Activated CD4-positive, CD25-positive, alpha-beta regulatory T cell treated with anti-CD3 and anti-CD28 coated beads, Interleukin-2, amount 50 U/mL, for 16 hours (primary cell): Measurements from ENCODE around the gene GRIN2A.

Experiments
- DNase-seq: peaks from one replicate; pipeline ENCODE4 v3.0.0-alpha.2; 2020; ENCODE audit warnings: low read depth, low spot score

GRIN2A gene

DNA sequence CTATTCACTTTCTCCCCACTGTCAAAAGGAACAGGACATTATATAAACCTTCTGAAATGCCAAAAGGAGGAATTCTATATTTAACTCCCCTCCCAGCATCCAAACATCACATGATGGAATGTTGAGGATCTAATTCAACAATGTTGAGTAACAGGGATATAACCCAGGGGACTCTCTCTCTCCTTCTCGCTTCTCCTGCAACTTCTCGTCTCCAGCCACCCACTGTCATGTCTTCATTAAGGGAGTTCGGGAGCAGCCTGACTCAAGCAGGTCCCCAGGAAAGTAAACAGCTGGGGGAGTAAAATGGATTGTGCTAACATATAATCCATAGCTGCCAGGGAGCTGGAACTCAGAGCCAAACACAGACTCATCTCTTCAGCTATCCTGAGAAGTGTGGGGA, 51.7 kb downstream of the GRIN2A start:
- no peak for DNase-seq

DNA sequence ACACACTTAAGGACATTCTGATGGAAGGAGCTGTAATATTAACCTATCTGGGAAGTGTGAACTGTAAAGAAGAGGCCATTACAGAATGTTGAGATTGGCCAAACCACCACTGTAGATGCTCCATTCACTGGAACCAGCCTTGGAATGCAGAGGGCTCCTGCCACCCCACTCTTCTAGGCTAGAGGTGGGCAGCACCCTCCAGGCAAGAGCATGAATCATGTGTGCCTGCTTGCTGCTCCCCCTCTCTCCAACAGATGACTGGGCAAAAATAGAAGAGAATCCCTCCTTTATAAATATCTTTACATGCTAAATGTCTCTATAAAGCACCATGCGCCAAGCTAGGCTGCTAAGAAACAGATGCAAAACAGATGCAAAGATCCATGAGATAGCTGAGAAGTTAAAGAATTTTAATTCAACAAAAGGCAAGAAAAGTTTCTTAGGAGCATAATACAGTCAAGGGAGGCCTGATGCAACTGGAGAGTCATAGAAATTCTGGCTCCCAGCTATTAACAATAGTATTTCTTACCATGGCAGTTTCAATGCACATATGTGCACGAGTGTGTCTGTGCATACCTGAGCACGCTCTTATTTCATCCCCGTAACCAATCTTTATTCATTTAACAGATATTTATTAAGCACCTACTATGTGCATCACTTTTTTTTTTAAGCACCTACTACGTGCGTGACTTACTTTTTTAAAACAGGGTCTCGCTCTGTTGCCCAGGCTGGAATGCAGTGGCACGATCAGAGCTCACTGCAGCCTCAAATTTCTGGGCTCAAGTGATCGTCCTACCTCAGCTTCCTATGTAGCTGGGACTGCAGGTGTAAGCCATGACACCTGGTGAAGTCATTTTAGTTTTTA, 53.6 kb downstream of the GRIN2A start:
- DNase-seq, result no peak

- DNase-seq, result no peak
These were observed 55.5 kb downstream of the GRIN2A start for GRCh38 chr16:10126686-10127085.

GRCh38 chr16:10123141-10123540, 59.1 kb downstream of the GRIN2A start:
- no peak for DNase-seq

DNA sequence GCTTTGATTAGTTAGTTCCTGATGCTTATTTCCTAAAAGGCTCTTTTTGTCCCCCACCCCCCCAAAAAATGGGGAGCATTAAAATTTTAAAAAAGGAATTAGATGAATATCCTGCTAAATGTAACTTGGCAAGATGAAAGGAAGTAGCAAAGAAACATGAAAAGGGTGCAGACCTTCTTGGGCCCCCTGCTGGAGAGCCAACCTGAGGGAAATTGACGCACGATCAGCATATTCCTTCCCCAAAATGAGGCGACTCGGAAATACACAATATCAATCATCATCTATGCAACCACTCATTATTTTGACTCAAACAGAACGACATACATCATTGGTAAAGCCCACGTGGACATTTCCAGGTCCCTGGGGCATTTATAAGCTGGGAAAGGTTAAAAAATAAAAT, 59.7 kb downstream of the GRIN2A start:
- no peak for DNase-seq

GRCh38 chr16:10121897-10122425, 60.3 kb downstream of the GRIN2A start:
- DNase-seq, result no peak

DNA sequence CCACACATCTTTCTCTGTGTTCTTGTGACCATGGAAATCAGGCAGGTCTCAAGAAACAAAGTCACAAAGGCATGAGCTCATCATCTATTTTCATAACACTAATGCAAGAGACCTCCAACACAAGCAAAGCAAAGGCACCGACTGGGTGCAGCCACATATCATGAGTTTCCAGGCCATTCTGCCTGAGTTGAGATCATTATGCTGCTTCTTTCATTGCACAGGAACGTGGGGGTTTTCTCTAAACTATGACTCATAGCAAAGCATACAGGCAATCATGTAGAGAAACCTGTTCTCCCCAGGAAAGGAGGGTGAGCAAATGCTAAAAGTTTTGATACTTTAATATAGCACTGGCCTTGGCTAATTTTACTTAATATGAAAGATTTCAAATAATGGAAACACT, 60.7 kb downstream of the GRIN2A start:
- no peak for DNase-seq

- DNase-seq, result no peak
These were observed 61.3 kb downstream of the GRIN2A start for GRCh38 chr16:10120953-10121352.

DNA sequence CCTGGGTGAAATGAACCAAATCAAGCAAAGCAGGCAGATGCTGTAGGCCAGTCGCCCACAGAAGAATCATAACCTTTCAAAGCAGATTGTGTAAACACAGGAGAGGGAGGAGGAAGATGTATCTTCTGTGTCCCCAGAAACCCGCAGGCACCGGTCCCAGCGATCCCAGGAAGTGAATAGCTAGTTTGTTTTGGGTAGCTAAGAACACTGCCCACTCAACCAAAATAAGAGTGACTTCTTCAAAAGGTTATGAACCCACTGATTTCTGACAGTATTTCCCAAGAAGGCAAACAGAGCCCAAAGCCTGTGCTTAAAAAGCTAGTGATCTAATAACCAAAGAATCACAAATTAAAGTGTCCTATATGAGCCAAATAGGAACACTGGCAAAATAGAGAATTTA, 67.8 kb downstream of the GRIN2A start:
- DNase-seq, result no peak

GRCh38 chr16:10113248-10113647, 69.0 kb downstream of the GRIN2A start:
- no peak for DNase-seq

DNA sequence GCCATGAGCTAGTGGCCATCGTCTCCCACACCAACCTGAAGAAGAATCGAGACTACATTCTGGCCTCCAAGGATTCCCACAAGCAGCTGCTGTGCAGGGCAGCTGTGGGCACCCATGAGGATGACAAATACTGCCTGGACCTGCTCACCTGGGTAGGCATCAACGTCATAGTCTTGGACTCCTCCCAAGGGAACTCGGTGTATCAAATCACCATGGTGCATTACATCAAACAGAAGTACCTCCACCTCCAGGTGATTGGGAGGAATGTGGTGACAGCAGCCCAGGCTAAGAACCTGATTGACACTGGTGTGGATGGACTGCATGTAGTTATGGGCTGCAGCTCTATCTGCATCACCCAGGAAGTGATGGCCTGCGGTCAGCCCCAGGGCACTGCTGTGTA, 70.2 kb downstream of the GRIN2A start:
- DNase-seq, result no peak

GRCh38 chr16:10111156-10111761, 71.0 kb downstream of the GRIN2A start:
- no peak for DNase-seq

DNA sequence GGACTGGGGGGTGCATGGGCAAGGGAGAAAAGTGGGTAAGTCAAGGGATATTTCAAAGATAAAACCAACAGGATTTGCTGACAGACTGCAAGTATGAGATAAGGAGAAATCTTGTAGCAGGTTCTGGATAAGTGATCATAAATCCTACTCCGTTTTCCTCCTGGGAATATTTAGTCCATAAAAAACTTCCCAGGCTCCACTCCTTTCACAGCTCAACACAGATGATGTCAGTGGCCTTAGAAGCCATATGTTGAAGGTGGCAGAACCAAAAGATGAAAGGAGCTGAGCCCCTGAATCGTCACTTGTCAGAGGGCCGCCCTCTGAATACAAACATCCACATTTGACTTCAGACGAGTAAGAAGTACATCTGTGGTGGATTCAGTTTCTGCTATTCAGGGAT, 71.7 kb downstream of the GRIN2A start:
- no peak for DNase-seq

DNA sequence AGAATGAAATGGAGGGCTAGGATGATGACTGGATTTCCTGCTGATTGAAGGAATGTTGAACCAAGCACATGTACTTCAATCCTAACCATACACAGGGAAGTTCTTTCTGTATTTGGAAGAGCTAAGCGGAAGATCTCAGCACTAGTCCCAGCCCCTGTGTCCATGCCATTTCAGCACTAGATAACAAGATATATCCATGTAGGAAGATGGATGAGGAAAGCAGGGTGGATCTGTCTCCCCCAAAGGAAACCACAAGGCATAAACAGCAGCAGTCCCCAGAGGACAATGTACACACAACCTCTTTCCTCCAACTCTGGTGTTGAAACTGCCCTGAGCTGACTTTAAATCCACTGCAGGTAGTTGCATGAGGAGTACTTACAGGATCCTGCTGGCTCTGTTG, 75.1 kb downstream of the GRIN2A start:
- DNase-seq, result no peak

GRCh38 chr16:10103700-10104099, 78.5 kb downstream of the GRIN2A start:
- DNase-seq, result no peak

- DNase-seq, result no peak
These were observed 79.1 kb downstream of the GRIN2A start for GRCh38 chr16:10103118-10103517.

DNA sequence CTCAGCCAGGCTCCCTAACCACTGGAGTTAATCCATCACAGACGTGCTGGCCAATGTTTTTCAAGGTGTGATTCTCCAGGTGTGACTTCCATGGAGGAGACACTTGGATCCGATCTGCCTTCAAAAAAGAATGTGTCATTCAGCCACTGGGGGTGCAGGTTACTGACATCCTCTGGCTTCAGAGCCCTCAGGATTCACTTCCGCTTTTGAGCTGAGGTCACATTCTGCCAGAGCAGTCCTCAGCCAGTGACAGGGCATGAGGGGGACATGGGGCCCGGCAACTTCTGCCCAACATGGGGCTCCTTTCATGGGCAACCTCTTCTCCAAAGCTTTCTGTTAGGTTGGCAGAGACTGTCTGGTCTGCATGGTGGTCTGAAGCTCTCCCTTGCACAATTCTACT, 81.4 kb downstream of the GRIN2A start:
- no peak for DNase-seq

DNA sequence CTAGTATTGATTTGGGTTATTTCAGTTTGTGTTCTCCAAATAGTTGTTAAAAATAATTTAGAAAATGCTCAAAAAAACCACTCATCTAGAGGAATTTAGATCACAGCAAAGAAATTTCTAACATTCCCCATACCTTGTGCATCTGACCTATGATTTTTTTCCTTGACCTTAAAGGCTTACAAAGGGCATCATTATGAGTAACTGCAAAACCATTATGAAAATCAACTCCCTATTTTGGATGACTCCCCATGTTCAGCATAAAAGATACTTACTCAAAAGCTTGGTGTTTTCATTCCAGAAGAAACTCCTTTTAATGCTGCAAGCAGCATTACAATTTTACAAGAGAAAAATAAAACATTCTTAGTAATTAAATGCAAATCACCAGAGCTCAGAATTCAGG, 83.2 kb downstream of the GRIN2A start:
- no peak for DNase-seq

DNA sequence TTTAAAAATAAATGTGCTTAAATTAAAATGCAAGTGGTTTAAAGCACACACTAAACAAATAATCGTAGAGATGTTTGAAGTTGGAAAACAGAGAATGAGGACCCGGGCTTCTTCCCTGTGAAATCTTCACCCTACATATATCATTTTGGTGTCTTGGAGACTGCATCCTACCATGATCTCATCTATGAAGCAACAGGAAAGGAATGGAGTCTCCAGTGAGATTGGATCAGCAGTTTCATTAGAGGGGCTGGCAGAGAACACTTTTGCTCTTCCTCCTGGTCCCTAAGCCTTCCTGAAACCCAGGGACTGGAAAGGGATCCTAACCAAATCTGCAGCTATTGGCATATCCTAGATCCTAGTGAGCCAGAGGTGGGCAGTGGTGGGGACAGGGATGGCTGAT, 85.0 kb downstream of the GRIN2A start:
- DNase-seq, result no peak

- DNase-seq, result no peak
These were observed 88.7 kb downstream of the GRIN2A start for GRCh38 chr16:10093576-10093975.

DNA sequence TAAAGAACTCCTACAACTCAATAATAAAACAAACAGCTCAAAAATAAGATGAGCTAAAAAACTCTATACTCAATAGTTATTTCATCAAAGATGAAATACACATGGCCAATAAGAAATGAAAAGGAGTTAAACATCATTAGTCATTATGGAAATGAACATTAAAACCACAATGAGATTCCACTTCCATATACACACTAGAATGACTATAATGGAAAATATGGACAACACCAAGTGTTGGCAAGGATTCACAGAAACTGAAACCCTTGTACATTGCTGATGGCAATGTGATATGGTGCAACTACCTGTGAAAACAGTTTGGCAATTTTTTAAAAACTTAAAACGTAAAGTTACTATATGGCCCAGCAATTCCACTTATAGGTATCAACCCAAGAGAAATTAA, 91.4 kb downstream of the GRIN2A start:
- DNase-seq, result no peak

DNA sequence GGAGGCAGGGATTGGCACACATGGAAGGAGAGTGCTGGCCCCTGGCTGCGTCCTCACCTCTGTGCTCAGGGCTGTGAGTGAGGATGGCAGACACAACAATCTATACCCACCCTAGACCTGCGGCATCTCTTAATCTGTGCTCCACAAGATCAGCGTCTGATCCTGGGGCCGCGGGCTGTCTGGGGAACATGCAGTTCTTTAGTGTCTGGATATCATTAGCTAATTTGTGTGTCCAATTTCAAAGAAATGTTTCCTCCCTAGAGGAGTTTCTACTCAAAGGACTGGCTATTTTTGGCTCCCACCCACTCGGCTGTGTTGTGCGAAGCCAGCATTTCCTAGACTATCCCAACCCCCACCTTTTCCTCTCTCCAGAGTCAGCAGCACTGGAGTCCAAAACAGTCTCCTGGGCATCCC, 93.8 kb downstream of the GRIN2A start:
- DNase-seq, result no peak

DNA sequence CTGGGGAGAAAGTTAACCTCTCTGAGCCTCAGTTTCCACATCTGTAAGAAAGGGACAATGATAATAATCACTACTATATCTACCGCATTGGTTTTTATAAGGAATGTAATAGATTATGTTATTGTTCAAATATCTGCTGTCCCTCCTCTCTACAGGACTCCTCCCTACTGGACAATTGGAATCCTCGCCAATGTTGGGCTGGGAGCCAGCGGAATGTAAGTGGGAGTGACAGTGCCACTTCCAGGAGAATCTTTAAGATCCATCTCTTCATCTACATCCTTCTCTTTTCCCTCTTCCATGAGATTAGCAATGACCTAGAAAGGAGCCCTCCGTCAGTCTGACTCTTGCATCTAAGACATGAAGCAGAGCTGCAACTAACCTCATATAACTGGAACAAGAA, 95.1 kb downstream of the GRIN2A start:
- DNase-seq, result no peak
